H9 (cell line): ENCODE data around the gene MRPL14. TPM values are rescaled to one million over a fixed set of nuclear protein-coding genes. Genes with fewer than 3 reads are reported as not detected.

ENCODE experiments used
- DNase-seq: peaks from one replicate; pipeline ENCODE4 v3.0.0-alpha.2; 2017
- H2AFZ ChIP-seq: one replicate; pipeline ENCODE4 v1.6.1; 2013; ENCODE audit warnings: mild to moderate bottlenecking, low read length, control low read depth, moderate library complexity
- H2AK5ac ChIP-seq: 2 replicates; pipeline ENCODE4 v1.6.1; 2013; ENCODE audit warnings: low read length, control low read depth, mixed read lengths; ENCODE audit not compliant: insufficient read length
- H2BK120ac ChIP-seq: one replicate; pipeline ENCODE4 v1.6.1; 2013; ENCODE audit warnings: low read depth, mild to moderate bottlenecking, low read length, control low read depth, inconsistent platforms; ENCODE audit not compliant: poor library complexity, severe bottlenecking
- H2BK12ac ChIP-seq: 2 replicates; pipeline ENCODE4 v1.6.1; 2013; ENCODE audit warnings: low read length, control low read depth, mixed read lengths, low read depth; ENCODE audit not compliant: insufficient read length
- H2BK15ac ChIP-seq: 2 replicates; pipeline ENCODE4 v1.6.1; 2013; ENCODE audit warnings: low read depth, low read length, control low read depth
- H2BK20ac ChIP-seq: one replicate; pipeline ENCODE4 v1.6.1; 2013; ENCODE audit warnings: low read depth, mild to moderate bottlenecking, low read length, control low read depth, inconsistent platforms; ENCODE audit not compliant: poor library complexity, severe bottlenecking
- H2BK5ac ChIP-seq: 2 replicates; pipeline ENCODE4 v1.6.1; 2013; ENCODE audit warnings: low read length, control low read depth, mixed read lengths; ENCODE audit not compliant: insufficient read length
- H3K14ac ChIP-seq: 2 replicates; pipeline ENCODE4 v1.6.1; 2013; ENCODE audit warnings: low read length, control low read depth; ENCODE audit not compliant: insufficient read depth
- H3K18ac ChIP-seq: 2 replicates; pipeline ENCODE4 v1.6.1; 2013; ENCODE audit warnings: low read depth, mild to moderate bottlenecking, mixed read lengths, low read length, control low read depth; ENCODE audit not compliant: insufficient read length
- H3K23ac ChIP-seq: 2 replicates; pipeline ENCODE4 v1.6.1; 2013; ENCODE audit warnings: low read length, control low read depth, mixed read lengths, low read depth; ENCODE audit not compliant: insufficient read length
- H3K23me2 ChIP-seq: 2 replicates; pipeline ENCODE4 v1.6.1; 2013; ENCODE audit warnings: low read depth, mild to moderate bottlenecking, mixed read lengths, low read length, control low read depth; ENCODE audit not compliant: insufficient read length, poor library complexity, severe bottlenecking
- H3K27ac ChIP-seq: 2 replicates; pipeline ENCODE4 v1.5.1; 2013; ENCODE audit warnings: low read length, control low read depth, mixed read lengths, low read depth; ENCODE audit not compliant: insufficient read length
- H3K27me3 ChIP-seq: 2 replicates; pipeline ENCODE4 v1.6.1; 2013; ENCODE audit warnings: low read length, control low read depth, inconsistent platforms; ENCODE audit not compliant: insufficient read depth
- H3K4ac ChIP-seq: 2 replicates; pipeline ENCODE4 v1.6.1; 2013; ENCODE audit warnings: low read depth, mild to moderate bottlenecking, control low read depth, inconsistent platforms, low read length, moderate library complexity
- H3K4me1 ChIP-seq: 2 replicates; pipeline ENCODE4 v1.6.1; 2013; ENCODE audit warnings: low read length, control low read depth, inconsistent platforms; ENCODE audit not compliant: insufficient read depth
- H3K4me2 ChIP-seq: 2 replicates; pipeline ENCODE4 v1.6.1; 2013; ENCODE audit warnings: low read length, control low read depth, mixed read lengths; ENCODE audit not compliant: insufficient read length, insufficient read depth
- H3K56ac ChIP-seq: 2 replicates; pipeline ENCODE4 v1.6.1; 2013; ENCODE audit warnings: low read depth, mild to moderate bottlenecking, mixed read lengths, low read length, control low read depth; ENCODE audit not compliant: insufficient read length
- H3K79me1 ChIP-seq: 2 replicates; pipeline ENCODE4 v1.6.1; 2013; ENCODE audit warnings: low read depth, mild to moderate bottlenecking, moderate library complexity, low read length, control low read depth, inconsistent platforms; ENCODE audit not compliant: insufficient read depth, poor library complexity, severe bottlenecking
- H3K79me2 ChIP-seq: 2 replicates; pipeline ENCODE4 v1.6.1; 2013; ENCODE audit warnings: low read length, control low read depth, inconsistent platforms; ENCODE audit not compliant: insufficient read depth
- H3K9ac ChIP-seq: 2 replicates; pipeline ENCODE4 v1.6.1; 2013; ENCODE audit warnings: low read length, control low read depth, mixed read lengths; ENCODE audit not compliant: insufficient read length; ENCODE audit errors: extremely low read depth
- H3K9me3 ChIP-seq: one replicate; pipeline ENCODE4 v1.6.1; 2013; ENCODE audit warnings: low read depth, low read length, inconsistent platforms; ENCODE audit not compliant: control insufficient read depth
- H3T11ph ChIP-seq: one replicate; pipeline ENCODE4 v1.6.1; 2013; ENCODE audit warnings: mild to moderate bottlenecking, low read length, control low read depth, inconsistent platforms
- H4K20me1 ChIP-seq: one replicate; pipeline ENCODE4 v1.6.1; 2013; ENCODE audit not compliant: control insufficient read depth, insufficient read length, insufficient read depth
- H4K5ac ChIP-seq: 2 replicates; pipeline ENCODE4 v1.6.1; 2013; ENCODE audit warnings: low read depth, mild to moderate bottlenecking, mixed read lengths, low read length, control low read depth; ENCODE audit not compliant: insufficient read length
- H4K8ac ChIP-seq: replicated peaks from 2 replicates; pipeline ENCODE4 v1.6.1; 2013; ENCODE audit warnings: low read length, control low read depth, mixed read lengths, low read depth; ENCODE audit not compliant: insufficient read length
- H4K91ac ChIP-seq: 2 replicates; pipeline ENCODE4 v1.6.1; 2013; ENCODE audit warnings: low read depth, mild to moderate bottlenecking, moderate library complexity, mixed read lengths, low read length, control low read depth; ENCODE audit not compliant: insufficient read length
- H3K27ac Mint-ChIP-seq, 3 experiments: 2 replicates in 2 of 3; 3 replicates in 1 of 3; pipeline ENCODE4 v1.8.0; 2020 to 2021; ENCODE audit warnings: mixed read lengths in 3 of 3, mild to moderate bottlenecking in 1 of 3, moderate library complexity in 1 of 3
- H3K27me3 Mint-ChIP-seq: 2 replicates; pipeline ENCODE4 v1.8.0; 2021; ENCODE audit warnings: low read depth, mild to moderate bottlenecking, moderate library complexity, mixed read lengths
- H3K36me3 Mint-ChIP-seq, 3 experiments: 2 replicates in 2 of 3; 3 replicates in 1 of 3; pipeline ENCODE4 v1.8.0; 2020 to 2021; ENCODE audit warnings: low read depth in 3 of 3, mixed read lengths in 3 of 3; ENCODE audit not compliant: insufficient read depth in 1 of 3
- H3K4me1 Mint-ChIP-seq, 2 experiments: 2 replicates each; pipeline ENCODE4 v1.8.0; 2020; ENCODE audit warnings: mixed read lengths in 2 of 2
- H3K4me3 Mint-ChIP-seq, 2 experiments: 2 replicates in 1 of 2; 3 replicates in 1 of 2; pipeline ENCODE4 v1.8.0; 2020 to 2021; ENCODE audit warnings: mild to moderate bottlenecking in 2 of 2, mixed read lengths in 2 of 2, moderate library complexity in 1 of 2
- H3K9me3 Mint-ChIP-seq, 2 experiments: 2 replicates in 1 of 2; 3 replicates in 1 of 2; pipeline ENCODE4 v1.8.0; 2020; ENCODE audit warnings: mild to moderate bottlenecking in 2 of 2, mixed read lengths in 2 of 2, moderate library complexity in 1 of 2
- WGBS: extraction: QIAGEN DNeasy Blood & Tissue Kit; methylation state at CpG from one replicate; pipeline ENCODE4 v1.1.7; 2013; ENCODE audit warnings: missing lambda C conversion rate, low lambda C conversion rate, mixed read lengths; ENCODE audit not compliant: insufficient read length; ENCODE audit errors: extremely low coverage; 5-methylcytosine and 5-hydroxymethylcytosine counted together
- total RNA-seq: library from RNA; stranded (reverse); gene quantifications from 2 replicates; pipeline ENCODE4 v1.2.1, GENCODE V29; 2021
- TF ChIP-seq, protein P1 (sequence below): fragments of 200-600 bp; sonication (generic); conservative IDR thresholded peaks from 3 replicates; pipeline ENCODE4 v1.8.0; 2021; ENCODE audit warnings: antibody characterized with exemption, mild to moderate bottlenecking

MRPL14 gene
- total RNA-seq, 1 experiment from 2014 or later = 80.1 TPM

DNA sequence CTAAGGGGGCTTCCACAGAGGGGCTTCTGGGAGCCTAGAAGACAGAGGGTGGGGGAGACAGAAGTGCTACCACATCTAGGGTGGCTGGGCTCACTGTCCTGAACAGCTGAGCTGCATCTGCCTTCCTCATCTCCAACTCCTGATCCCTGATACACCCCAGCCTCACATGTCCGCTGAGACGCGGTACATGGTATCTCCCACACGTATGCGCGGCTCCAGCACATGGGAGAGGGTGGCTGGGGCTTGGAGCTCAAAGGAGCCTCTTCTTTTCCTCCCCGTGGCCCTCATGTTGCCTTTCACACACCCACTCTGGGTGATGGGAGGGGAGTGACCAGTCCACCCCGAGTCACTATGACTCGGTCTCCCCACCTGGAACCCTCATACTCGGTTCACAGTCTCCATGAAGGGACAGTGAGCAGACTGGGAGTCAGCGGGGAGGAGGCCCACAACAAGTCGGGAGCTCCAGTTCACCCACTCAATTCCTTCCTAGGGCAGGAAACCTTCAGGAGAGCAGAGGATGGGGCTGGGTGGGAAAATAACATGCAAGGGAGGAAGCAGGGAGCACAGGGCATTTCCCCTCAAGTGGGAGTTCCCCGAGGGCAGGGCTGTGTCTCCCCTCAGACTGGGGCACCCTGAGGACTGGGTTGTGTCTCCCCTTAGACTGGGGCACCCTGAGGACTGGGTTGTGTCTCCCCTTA is 61.7 kb downstream of the MRPL14 start:
- Histone ChIP-seq H3K14ac (no peak overlapping the region; the same call in 1 of the 2 replicates), H3K4me2 (no peak overlapping the region), H3K18ac (no peak overlapping the region), H2BK120ac (no peak overlapping the region), H3K4me1 (peaks cover 2% of the 10 kb centered on the region; the same call in 1 of the 2 replicates), H2AFZ (no peak overlapping the region), H2BK20ac (no peak overlapping the region), H3T11ph (no peak overlapping the region), H3K27ac (no peak overlapping the region), H2AK5ac (no peak overlapping the region), H3K23ac (no peak overlapping the region), H2BK12ac (no peak overlapping the region), H4K8ac (no peak overlapping the region), H3K4ac (no peak overlapping the region), H4K91ac (no peak overlapping the region), H3K56ac (no peak overlapping the region), H2BK15ac (no peak overlapping the region), H3K79me1 (no peaks in the 10 kb centered on the region), H4K5ac (no peak overlapping the region), H4K20me1 (no peaks in the 10 kb centered on the region), H3K9me3 (no peaks in the 10 kb centered on the region), H3K9ac (no peak overlapping the region), H3K23me2 (no peaks in the 10 kb centered on the region), H2BK5ac (no peak overlapping the region), H3K79me2 (no peaks in the 10 kb centered on the region), H3K27me3 (no peaks in the 10 kb centered on the region)
- no peaks in the 10 kb centered on the region for H3K36me3 Mint-ChIP-seq
- peaks cover 12% of the 10 kb centered on the region for H3K27me3 Mint-ChIP-seq
- no peak for DNase-seq
- no peaks in the 10 kb centered on the region for H3K9me3 Mint-ChIP-seq
- no CpG with 5 or more reads among the region's 13 CpGs for WGBS
- peaks cover 28 to 29% of the 10 kb centered on the region in 2 experiments for H3K4me1 Mint-ChIP-seq
- no peak overlapping the region for H3K4me3 Mint-ChIP-seq
- no peak overlapping the region for H3K27ac Mint-ChIP-seq
- TF ChIP-seq, protein P1, sequence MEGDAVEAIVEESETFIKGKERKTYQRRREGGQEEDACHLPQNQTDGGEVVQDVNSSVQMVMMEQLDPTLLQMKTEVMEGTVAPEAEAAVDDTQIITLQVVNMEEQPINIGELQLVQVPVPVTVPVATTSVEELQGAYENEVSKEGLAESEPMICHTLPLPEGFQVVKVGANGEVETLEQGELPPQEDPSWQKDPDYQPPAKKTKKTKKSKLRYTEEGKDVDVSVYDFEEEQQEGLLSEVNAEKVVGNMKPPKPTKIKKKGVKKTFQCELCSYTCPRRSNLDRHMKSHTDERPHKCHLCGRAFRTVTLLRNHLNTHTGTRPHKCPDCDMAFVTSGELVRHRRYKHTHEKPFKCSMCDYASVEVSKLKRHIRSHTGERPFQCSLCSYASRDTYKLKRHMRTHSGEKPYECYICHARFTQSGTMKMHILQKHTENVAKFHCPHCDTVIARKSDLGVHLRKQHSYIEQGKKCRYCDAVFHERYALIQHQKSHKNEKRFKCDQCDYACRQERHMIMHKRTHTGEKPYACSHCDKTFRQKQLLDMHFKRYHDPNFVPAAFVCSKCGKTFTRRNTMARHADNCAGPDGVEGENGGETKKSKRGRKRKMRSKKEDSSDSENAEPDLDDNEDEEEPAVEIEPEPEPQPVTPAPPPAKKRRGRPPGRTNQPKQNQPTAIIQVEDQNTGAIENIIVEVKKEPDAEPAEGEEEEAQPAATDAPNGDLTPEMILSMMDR = no peak
